Osteoblast (primary cell): ENCODE data around the gene HAGHL. TPM values are rescaled to one million over a fixed set of nuclear protein-coding genes. Genes with fewer than 3 reads are reported as not detected.

Experiments used
- DNase-seq: peaks from one replicate; pipeline ENCODE4 v3.0.0; 2011; ENCODE audit warnings: low spot score, mixed read lengths; ENCODE audit not compliant: insufficient read length; ENCODE audit errors: missing footprints
- H2AFZ ChIP-seq: 2 replicates; pipeline ENCODE4 v1.6.0; 2011; ENCODE audit warnings: mild to moderate bottlenecking, low read length
- H3K27ac ChIP-seq: 2 replicates; pipeline ENCODE4 v1.5.1; 2011; ENCODE audit warnings: mild to moderate bottlenecking, low read depth, low read length, moderate library complexity
- H3K27me3 ChIP-seq: 2 replicates; pipeline ENCODE4 v1.6.0; 2012; ENCODE audit warnings: mild to moderate bottlenecking, control low read depth, inconsistent platforms, low read length, moderate library complexity; ENCODE audit not compliant: insufficient read depth
- H3K36me3 ChIP-seq: 2 replicates; pipeline ENCODE4 v1.5.1; 2011; ENCODE audit warnings: mild to moderate bottlenecking, low read length, control low read depth, moderate library complexity; ENCODE audit not compliant: insufficient read depth
- H3K4me1 ChIP-seq: 2 replicates; pipeline ENCODE4 v1.5.1; 2011; ENCODE audit warnings: mild to moderate bottlenecking, low read length, control low read depth, moderate library complexity; ENCODE audit not compliant: insufficient read depth
- H3K4me2 ChIP-seq: 2 replicates; pipeline ENCODE4 v1.6.0; 2011; ENCODE audit warnings: mild to moderate bottlenecking, low read length; ENCODE audit not compliant: insufficient read depth
- H3K4me3 ChIP-seq: fragments of 200-600 bp; sonication (generic); 3 replicates; pipeline ENCODE4 v1.5.1; 2012; ENCODE audit warnings: mild to moderate bottlenecking, low read length, inconsistent platforms; ENCODE audit not compliant: insufficient read depth
- H3K79me2 ChIP-seq: 2 replicates; pipeline ENCODE4 v1.6.0; 2012; ENCODE audit warnings: mild to moderate bottlenecking, low read length, control low read depth, inconsistent platforms; ENCODE audit not compliant: insufficient read depth
- H3K9me3 ChIP-seq: 2 replicates; pipeline ENCODE4 v1.5.1; 2011; ENCODE audit warnings: low read depth, low read length, control low read depth
- H4K20me1 ChIP-seq: 2 replicates; pipeline ENCODE4 v1.6.0; 2012; ENCODE audit warnings: mild to moderate bottlenecking, low read length, control low read depth; ENCODE audit not compliant: insufficient read depth
- CTCF ChIP-seq: IDR thresholded peaks from 2 replicates; pipeline ENCODE4 v1.5.1; 2011; ENCODE audit warnings: mild to moderate bottlenecking, low read depth, low read length, moderate library complexity; ENCODE audit errors: extremely low read depth
- small RNA-seq: library from RNA; depleted of rRNA; stranded (forward); fragments of <200 nt; gene quantifications from one replicate; pipeline ENCODE3, GENCODE V24; 2012
- total RNA-seq: library from RNA; depleted of rRNA; stranded (reverse); fragments of >200 nt; gene quantifications from 2 replicates; pipeline ENCODE4 v1.2.3, GENCODE V29; 2012

HAGHL gene
- total RNA-seq, 1 donor: 16.3 TPM

DNA sequence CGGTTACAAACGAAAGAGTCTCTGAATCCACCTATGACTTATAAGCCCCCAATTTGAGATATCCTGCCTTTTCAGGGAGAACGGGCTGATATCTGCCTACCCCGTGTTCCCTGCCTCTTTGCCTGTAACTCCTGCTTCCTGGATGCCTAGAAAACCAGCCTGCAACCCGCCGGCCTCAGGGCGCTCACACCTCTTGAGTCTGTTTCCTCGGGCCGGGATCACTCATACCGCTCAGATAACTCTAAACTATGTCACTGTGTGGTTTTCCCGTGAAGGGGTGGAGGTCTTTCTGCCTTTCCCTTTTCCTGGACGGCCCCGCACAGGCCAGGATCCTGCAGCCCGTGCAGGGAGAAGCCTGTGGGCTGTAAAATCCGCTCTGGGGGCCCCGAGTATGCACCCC, 50.9 kb downstream of the HAGHL start:
- no peak for TF ChIP-seq CTCF
- no peak overlapping the region for H3K4me2 ChIP-seq
- H2AFZ ChIP-seq: peak overlapping the region; percentile 29
- H3K36me3 ChIP-seq: no peaks in the 10 kb centered on the region
- no peaks in the 10 kb centered on the region for H4K20me1 ChIP-seq
- no peak overlapping the region for H3K4me3 ChIP-seq
- H3K9me3 ChIP-seq: no peaks in the 10 kb centered on the region
- H3K79me2 ChIP-seq: no peaks in the 10 kb centered on the region
- DNase-seq: no peak
- H3K4me1 ChIP-seq: no peaks in the 10 kb centered on the region
- peaks cover 6% of the 10 kb centered on the region for H3K27me3 ChIP-seq
- no peak overlapping the region for H3K27ac ChIP-seq

DNA sequence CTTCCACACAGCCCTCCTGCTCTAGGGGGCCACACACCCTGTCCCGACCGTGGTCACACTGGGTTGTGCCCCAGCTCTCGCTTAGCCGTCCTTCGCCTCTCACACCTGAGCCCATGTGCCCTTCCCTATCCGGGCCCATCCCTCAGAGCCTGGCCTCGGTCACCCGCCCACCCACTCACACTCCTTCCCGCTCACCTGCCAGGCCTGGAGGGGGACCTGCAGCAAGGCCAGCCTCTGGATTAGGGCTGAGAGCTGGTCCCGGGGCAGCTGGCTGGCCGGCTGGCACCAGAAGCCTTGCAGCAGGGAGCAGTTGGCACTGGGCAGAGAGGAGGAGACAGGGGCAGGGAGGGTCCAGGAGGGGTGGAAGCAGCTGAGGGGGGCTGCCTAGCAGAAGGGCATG, 51.5 kb downstream of the HAGHL start:
- no peak overlapping the region for H3K27ac ChIP-seq
- no peak overlapping the region for H2AFZ ChIP-seq
- peaks cover 6% of the 10 kb centered on the region for H3K27me3 ChIP-seq
- no peak overlapping the region for H3K4me2 ChIP-seq
- H3K79me2 ChIP-seq: no peaks in the 10 kb centered on the region
- no peaks in the 10 kb centered on the region for H3K9me3 ChIP-seq
- no peak overlapping the region for H3K4me3 ChIP-seq
- no peaks in the 10 kb centered on the region for H4K20me1 ChIP-seq
- no peaks in the 10 kb centered on the region for H3K4me1 ChIP-seq
- H3K36me3 ChIP-seq: no peaks in the 10 kb centered on the region
- no peak for TF ChIP-seq CTCF
- no peak for DNase-seq

- no peaks in the 10 kb centered on the region for H3K79me2 ChIP-seq
- H3K4me3 ChIP-seq: no peak overlapping the region
- peaks cover 6% of the 10 kb centered on the region for H3K27me3 ChIP-seq
- no peaks in the 10 kb centered on the region for H3K4me1 ChIP-seq
- TF ChIP-seq CTCF: no peak
- DNase-seq: no peak
- no peak overlapping the region for H3K4me2 ChIP-seq
- no peak overlapping the region for H3K27ac ChIP-seq
- no peaks in the 10 kb centered on the region for H3K9me3 ChIP-seq
- no peak overlapping the region for H2AFZ ChIP-seq
- H4K20me1 ChIP-seq: no peaks in the 10 kb centered on the region
- H3K36me3 ChIP-seq: no peaks in the 10 kb centered on the region
Observed at GRCh38 chr16:778909-779527, 52.1 kb downstream of the HAGHL start.

Small RNA genes within 50 kb of the gene (small RNA-seq; reads per million reads assigned to genes)
- gene MIR662: not detected

Other genes with a start within 250 kb of the HAGHL start
- gene CAPN15, start 199.4 kb upstream of the HAGHL start, total RNA-seq: 25.3 and 27.1 TPM in 2 replicates
- under 0.01 TPM in 1 of 2 replicates, not detected in the other for gene PRR35, start 166.7 kb upstream of the HAGHL start, total RNA-seq
- gene NHLRC4, start 160.1 kb upstream of the HAGHL start, total RNA-seq: 1.2 and 2.2 TPM in 2 replicates
- 25.6 and 29.0 TPM in 2 replicates for gene PIGQ, start 157.1 kb upstream of the HAGHL start, total RNA-seq
- gene RAB40C, start 137.0 kb upstream of the HAGHL start, total RNA-seq: 11.2 and 13.3 TPM in 2 replicates
- under 0.01 and 0.36 TPM in 2 replicates for gene WFIKKN1, start 96.1 kb upstream of the HAGHL start, total RNA-seq
- gene METTL26, start 90.8 kb upstream of the HAGHL start, total RNA-seq: 72.8 and 76.0 TPM in 2 replicates
- 20.0 and 20.3 TPM in 2 replicates for gene MCRIP2, start 85.3 kb upstream of the HAGHL start, total RNA-seq
- gene WDR90, start 77.7 kb upstream of the HAGHL start, total RNA-seq: 10.3 and 19.2 TPM in 2 replicates
- gene RHOT2, start 59.0 kb upstream of the HAGHL start, total RNA-seq: 35.9 and 42.0 TPM in 2 replicates
- 0.88 and 1.1 TPM in 2 replicates for gene RHBDL1, start 51.4 kb upstream of the HAGHL start, total RNA-seq
- 88.1 and 102 TPM in 2 replicates for gene STUB1, start 46.7 kb upstream of the HAGHL start, total RNA-seq
- gene JMJD8, start 42.8 kb upstream of the HAGHL start, total RNA-seq: 48.0 and 48.5 TPM in 2 replicates
- gene WDR24, start 36.7 kb upstream of the HAGHL start, total RNA-seq: 8.0 and 8.7 TPM in 2 replicates
- not detected in 2 replicates for gene FBXL16, start 21.3 kb upstream of the HAGHL start, total RNA-seq
- 30.9 and 33.3 TPM in 2 replicates for gene METRN, start 12.0 kb upstream of the HAGHL start, total RNA-seq
- 20.9 and 21.7 TPM in 2 replicates for gene ANTKMT, start 6.0 kb upstream of the HAGHL start, total RNA-seq
- 2.1 and 2.2 TPM in 2 replicates for gene CCDC78, start 663 bp upstream of the HAGHL start, total RNA-seq
- 32.2 and 35.1 TPM in 2 replicates for gene CIAO3, start 13.9 kb downstream of the HAGHL start, total RNA-seq
- under 0.01 and 1.2 TPM in 2 replicates for gene MSLN, start 33.6 kb downstream of the HAGHL start, total RNA-seq
- gene RPUSD1, start 61.3 kb downstream of the HAGHL start, total RNA-seq: 23.3 and 28.2 TPM in 2 replicates
- gene CHTF18, start 61.5 kb downstream of the HAGHL start, total RNA-seq: 3.3 and 3.8 TPM in 2 replicates
- not detected in 2 replicates for gene GNG13, start 73.6 kb downstream of the HAGHL start, total RNA-seq
- gene LMF1, start 243.9 kb downstream of the HAGHL start, total RNA-seq: 25.3 and 35.8 TPM in 2 replicates